CD4-positive, alpha-beta T cell treated with Interleukin-15 for 4 hours (primary cell): ENCODE results near the gene CSF2.
"Not testable (repeated sequence)": the region's sequence is repeated elsewhere in the genome, so short reads cannot be mapped to it uniquely, and the experiment has no call there.

Source experiments
- DNase-seq: peaks from one replicate; pipeline ENCODE4 v3.0.0-alpha.2; 2020; ENCODE audit warnings: low spot score

CSF2 gene

GRCh38 chr5:132108957-132109356 is 35.4 kb downstream of the CSF2 start:
- not testable (repeated sequence) for DNase-seq

- no peak for DNase-seq
Measured at GRCh38 chr5:132109494-132110053, 36.0 kb downstream of the CSF2 start.

GRCh38 chr5:132110195-132110594 is 36.6 kb downstream of the CSF2 start:
- DNase-seq, result no peak

- no peak for DNase-seq
Measured at GRCh38 chr5:132110930-132111329, 37.3 kb downstream of the CSF2 start.

GRCh38 chr5:132112111-132112510 is 38.5 kb downstream of the CSF2 start:
- DNase-seq, result no peak

- DNase-seq, result no peak
Measured at GRCh38 chr5:132114150-132115121, 40.8 kb downstream of the CSF2 start.

GRCh38 chr5:132115375-132115774 is 41.8 kb downstream of the CSF2 start:
- DNase-seq, result no peak

GRCh38 chr5:132116072-132116471 is 42.5 kb downstream of the CSF2 start:
- no peak for DNase-seq

- not testable (repeated sequence) for DNase-seq
Measured at GRCh38 chr5:132116909-132117489, 43.4 kb downstream of the CSF2 start.

GRCh38 chr5:132120717-132121116 is 47.1 kb downstream of the CSF2 start:
- DNase-seq, result not testable (repeated sequence)

- not testable (repeated sequence) for DNase-seq
Measured at GRCh38 chr5:132122971-132123370, 49.4 kb downstream of the CSF2 start.

GRCh38 chr5:132123578-132123977 is 50.0 kb downstream of the CSF2 start:
- not testable (repeated sequence) for DNase-seq
